HTERT RPE-1 (cell line): ENCODE results near the gene PDAP1.
"Not testable (repeated sequence)": the region's sequence is repeated elsewhere in the genome, so short reads cannot be mapped to it uniquely, and the experiment has no call there.

Experiments used
- in situ Hi-C: fragments of 300-500 bp; cut with MboI; formaldehyde crosslinking; loops from 4 replicates; pipeline ENCODE4 v1.14.3; 2020; ENCODE audit warnings: low sequenced_read_pairs

Gene PDAP1

GRCh38 chr7:99397297-99397983, 11.0 kb downstream of the PDAP1 start:
- in situ Hi-C loops = no loop called here

GRCh38 chr7:99396418-99397296, 11.7 kb downstream of the PDAP1 start:
- in situ Hi-C loops = no loop called here

- in situ Hi-C loops = no loop called here
Measured at GRCh38 chr7:99395616-99396327, 12.6 kb downstream of the PDAP1 start.

GRCh38 chr7:99394188-99394502, 14.3 kb downstream of the PDAP1 start:
- in situ Hi-C loops = no loop called here

GRCh38 chr7:99393355-99394187, 14.8 kb downstream of the PDAP1 start:
- in situ Hi-C loops = no loop called here

GRCh38 chr7:99392659-99393354, 15.6 kb downstream of the PDAP1 start:
- in situ Hi-C loops = no loop called here

- in situ Hi-C loops = no loop called here
Measured at GRCh38 chr7:99392046-99392445, 16.4 kb downstream of the PDAP1 start.

GRCh38 chr7:99390941-99391602, 17.3 kb downstream of the PDAP1 start:
- in situ Hi-C loops = no loop called here

- in situ Hi-C loops = no loop called here
Measured at GRCh38 chr7:99389772-99390171, 18.6 kb downstream of the PDAP1 start.

GRCh38 chr7:99387912-99388311, 20.5 kb downstream of the PDAP1 start:
- in situ Hi-C loops = no loop called here

- in situ Hi-C loops = not testable (repeated sequence)
Measured at GRCh38 chr7:99387239-99387635, 21.2 kb downstream of the PDAP1 start.

- in situ Hi-C loops = no loop called here
Measured at GRCh38 chr7:99386584-99387238, 21.7 kb downstream of the PDAP1 start.

- in situ Hi-C loops = no loop called here
Measured at GRCh38 chr7:99385564-99385963, 22.8 kb downstream of the PDAP1 start.

- in situ Hi-C loops = no loop called here
Measured at GRCh38 chr7:99384523-99384922, 23.9 kb downstream of the PDAP1 start.

- in situ Hi-C loops = no loop called here
Measured at GRCh38 chr7:99383791-99384370, 24.5 kb downstream of the PDAP1 start.

GRCh38 chr7:99383203-99383602, 25.2 kb downstream of the PDAP1 start:
- in situ Hi-C loops = no loop called here

- in situ Hi-C loops = no loop called here
Measured at GRCh38 chr7:99381664-99382075, 26.7 kb downstream of the PDAP1 start.

GRCh38 chr7:99380823-99381663, 27.4 kb downstream of the PDAP1 start:
- in situ Hi-C loops = no loop called here
